Epithelial cell of umbilical artery (primary cell): ENCODE measurements around the gene DPH3. TPM values are rescaled to one million over a fixed set of nuclear protein-coding genes. Genes with fewer than 3 reads are reported as not detected.

Experiments
- total RNA-seq: library from RNA; depleted of rRNA; stranded (reverse); fragments of >200 nt; gene quantifications from 2 replicates; pipeline ENCODE4 v1.2.3, GENCODE V29; 2014

DPH3 gene
- total RNA-seq = 23.4 and 25.1 TPM in 2 replicates

GRCh38 chr3:16264708-16265454, at the start of gene DPH3, which contains the start of gene OXNAD1:
Gene DPH3 (minus strand): TSS chr3:16264943. CDS start chr3:16264876, 67 bp downstream.
Gene OXNAD1 (plus strand): TSS chr3:16265212. CDS start chr3:16270953, 5,741 bp downstream.

Other genes starting within 250 kb of the DPH3 start
- 1.3 and 8.7 TPM in 2 replicates for gene GALNT15, start 90.3 kb downstream of the DPH3 start, total RNA-seq
- 12.0 and 14.1 TPM in 2 replicates for gene OXNAD1, start 269 bp upstream of the DPH3 start, total RNA-seq
- gene RFTN1, start 248.8 kb upstream of the DPH3 start, total RNA-seq = 22.1 and 29.3 TPM in 2 replicates